IPS-NIHi7 (cell line): ENCODE results near the gene QARS1.

Source experiments
- DNase-seq: peaks from one replicate; pipeline ENCODE4 v3.0.0; 2012; ENCODE audit warnings: mixed read lengths; ENCODE audit errors: extremely low spot score

The QARS1 gene

DNA sequence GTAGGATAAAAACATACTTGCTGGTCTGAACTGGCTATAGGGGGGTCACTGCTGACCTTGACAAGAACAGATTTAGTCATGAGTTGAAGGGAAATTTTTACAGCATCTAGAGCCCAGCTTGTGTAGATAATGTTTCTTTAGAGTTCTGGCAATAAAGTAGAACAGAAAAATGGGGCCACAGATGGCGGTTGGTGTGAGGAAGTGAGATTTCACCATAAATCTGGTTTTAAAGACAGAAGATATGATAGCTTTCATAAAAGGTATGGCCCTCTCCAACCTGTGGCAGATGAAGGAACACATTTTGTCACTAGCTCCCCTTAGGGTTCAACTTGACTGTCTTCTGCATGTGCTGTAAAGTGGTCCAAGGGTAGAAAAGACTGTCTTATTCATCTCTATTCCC, 51.0 kb downstream of the QARS1 start:
- no peak for DNase-seq
